ENCODE results near the gene LSM10. TPM values are rescaled to one million over a fixed set of nuclear protein-coding genes. Genes with fewer than 3 reads are reported as not detected.

LSM10 gene
- total and polyA plus RNA-seq, 5 experiments from 2014 or later, result 40.8 to 122 (median 118) TPM

GRCh38 chr1:36401602-36402503 is 4.1 kb upstream of the LSM10 start:
- ATAC-seq (no peak), DNase-seq (peak in 1 of 10 donors; percentile 55)
- H3K36me3 Mint-ChIP-seq, result peaks cover 0 to 2% (median 0%) of the 10 kb centered on the region in 3 donors
- peak overlapping the region in 4 of 10 donors; percentile 17 to 66 (median 51) for H3K27ac Mint-ChIP-seq
- peak overlapping the region in 2 of 10 donors; percentile 18 to 52 for H3K4me3 Mint-ChIP-seq
- no peaks in the 10 kb centered on the region for H3K9me3 Mint-ChIP-seq
- POLR2A ChIA-PET, result interaction anchor here (1.6 to 6.8 kb wide), 2 partner anchors 17 to 35 kb away, joined by 3 to 59 read pairs; partner anchors contain the start of gene STK40
- H3K4me1 Mint-ChIP-seq, result peaks cover 15 to 31% (median 19%) of the 10 kb centered on the region in 4 donors
- no peaks in the 10 kb centered on the region for H3K27me3 Mint-ChIP-seq

GRCh38 chr1:36400825-36401601 is 3.3 kb upstream of the LSM10 start:
- peaks cover 0 to 3% (median 2%) of the 10 kb centered on the region in 3 donors for H3K36me3 Mint-ChIP-seq
- no peaks in the 10 kb centered on the region for H3K9me3 Mint-ChIP-seq
- peaks cover 14 to 39% (median 27%) of the 10 kb centered on the region in 4 donors for H3K4me1 Mint-ChIP-seq
- H3K27ac Mint-ChIP-seq, result peak overlapping the region in 6 of 10 donors; percentile 17 to 72 (median 58)
- POLR2A ChIA-PET, result interaction anchor here (1.1 to 6.8 kb wide), 3 partner anchors 16 to 34 kb away, joined by 3 to 59 read pairs (median 3); partner anchors contain the start of gene STK40
- peak in 4 of 10 donors; percentile 6 to 57 (median 18) for DNase-seq
- peak overlapping the region in 5 of 10 donors; percentile 10 to 52 (median 35) for H3K4me3 Mint-ChIP-seq
- ATAC-seq, result peak in 1 of 2 donors; percentile 15
- H3K27me3 Mint-ChIP-seq, result no peaks in the 10 kb centered on the region

- H3K27ac Mint-ChIP-seq, result no peak overlapping the region
- no peaks in the 10 kb centered on the region for H3K9me3 Mint-ChIP-seq
- H3K4me3 Mint-ChIP-seq, result peak overlapping the region in 1 of 10 donors; percentile 50
- H3K36me3 Mint-ChIP-seq, result peaks cover 0 to 3% (median 2%) of the 10 kb centered on the region in 3 donors
- POLR2A ChIA-PET, result interaction anchor here (1.1 to 6.8 kb wide), 3 partner anchors 15 to 33 kb away, joined by 3 to 59 read pairs (median 3); partner anchors contain the start of gene STK40
- H3K27me3 Mint-ChIP-seq, result no peaks in the 10 kb centered on the region
- ATAC-seq, result no peak
- peak in 1 of 10 donors; percentile 52 for DNase-seq
- peaks cover 14 to 39% (median 29%) of the 10 kb centered on the region in 4 donors for H3K4me1 Mint-ChIP-seq
Measured at GRCh38 chr1:36400514-36400824, 2.8 kb upstream of the LSM10 start.

GRCh38 chr1:36398370-36398977 is 766 bp upstream of the LSM10 start:
- Mint-ChIP-seq H3K27ac (peak overlapping the region; percentile 94 to 100 (median 99)), H3K4me1 (peaks cover 17 to 50% (median 38%) of the 10 kb centered on the region in 4 donors), H3K9me3 (no peaks in the 10 kb centered on the region), H3K4me3 (peak overlapping the region; percentile 57 to 100 (median 98)), H3K27me3 (no peaks in the 10 kb centered on the region), H3K36me3 (peaks cover 0 to 9% (median 2%) of the 10 kb centered on the region in 3 donors)
- DNase-seq (peak in 1 of 10 donors; percentile 14), ATAC-seq (no peak)
- POLR2A ChIA-PET, result interaction anchor here (0.9 to 6.8 kb wide), 7 partner anchors 13 to 92 kb away, joined by 3 to 59 read pairs (median 4); partner anchors contain the start of genes MRPS15, SH3D21 and STK40

GRCh38 chr1:36397083-36397377 is 678 bp downstream of the LSM10 start:
- peak overlapping the region; percentile 89 to 100 (median 98) for H3K4me3 Mint-ChIP-seq
- POLR2A ChIA-PET, result interaction anchor here (0.8 to 6.8 kb wide), 10 partner anchors 8 to 90 kb away, joined by 3 to 59 read pairs (median 4); partner anchors contain the start of genes SH3D21 and STK40
- H3K27ac Mint-ChIP-seq, result peak overlapping the region; percentile 79 to 100 (median 99)
- H3K4me1 Mint-ChIP-seq, result peaks cover 17 to 59% (median 42%) of the 10 kb centered on the region in 4 donors
- peaks cover 0 to 23% (median 6%) of the 10 kb centered on the region in 3 donors for H3K36me3 Mint-ChIP-seq
- H3K9me3 Mint-ChIP-seq, result no peaks in the 10 kb centered on the region
- H3K27me3 Mint-ChIP-seq, result no peaks in the 10 kb centered on the region
- peak in 4 of 10 donors; percentile 8 to 51 (median 29) for DNase-seq
- ATAC-seq, result peak; percentile 62 to 68

- Mint-ChIP-seq H3K36me3 (peaks cover 0 to 30% (median 7%) of the 10 kb centered on the region in 3 donors), H3K4me3 (peak overlapping the region; percentile 89 to 100 (median 98)), H3K9me3 (no peaks in the 10 kb centered on the region), H3K27me3 (no peaks in the 10 kb centered on the region), H3K4me1 (peaks cover 17 to 60% (median 43%) of the 10 kb centered on the region in 4 donors), H3K27ac (peak overlapping the region in 8 of 10 donors; percentile 13 to 100 (median 98))
- DNase-seq (peak in 1 of 10 donors; percentile 28), ATAC-seq (no peak)
- POLR2A ChIA-PET, result interaction anchor here (0.9 to 6.8 kb wide), 6 partner anchors 11 to 90 kb away, joined by 3 to 59 read pairs (median 6); partner anchors contain the start of genes SH3D21 and STK40
Measured at GRCh38 chr1:36396359-36396758, 1.3 kb downstream of the LSM10 start.

GRCh38 chr1:36393686-36394085 is 4.0 kb downstream of the LSM10 start:
- H3K36me3 Mint-ChIP-seq, result peaks cover 0 to 54% (median 11%) of the 10 kb centered on the region in 3 donors
- H3K27me3 Mint-ChIP-seq, result no peaks in the 10 kb centered on the region
- H3K9me3 Mint-ChIP-seq, result no peaks in the 10 kb centered on the region
- no peak for ATAC-seq
- H3K4me1 Mint-ChIP-seq, result peaks cover 17 to 75% (median 41%) of the 10 kb centered on the region in 4 donors
- no peak overlapping the region for H3K4me3 Mint-ChIP-seq
- peak in 1 of 10 donors; percentile 49 for DNase-seq
- POLR2A ChIA-PET, result interaction anchor here (1.7 kb wide), 1 partner anchor 27 kb away, joined by 8 read pairs; no protein-coding TSS in a partner anchor
- H3K27ac Mint-ChIP-seq, result peak overlapping the region in 1 of 10 donors; percentile 56

GRCh38 chr1:36392836-36393235 is 4.9 kb downstream of the LSM10 start:
- Mint-ChIP-seq H3K4me3 (no peak overlapping the region), H3K27me3 (no peaks in the 10 kb centered on the region), H3K36me3 (peaks cover 0 to 54% (median 11%) of the 10 kb centered on the region in 3 donors), H3K27ac (peak overlapping the region in 1 of 10 donors; percentile 72), H3K9me3 (no peaks in the 10 kb centered on the region), H3K4me1 (peaks cover 13 to 72% (median 36%) of the 10 kb centered on the region in 4 donors)
- POLR2A ChIA-PET, result interaction anchor here (0.6 kb wide), 1 partner anchor 12 kb away, joined by 3 read pairs; no protein-coding TSS in a partner anchor
- DNase-seq (peak in 1 of 10 donors; percentile 11), ATAC-seq (no peak)

- H3K27me3 Mint-ChIP-seq, result no peaks in the 10 kb centered on the region
- ATAC-seq, result no peak
- peak overlapping the region in 2 of 10 donors; percentile 2 to 36 for H3K4me3 Mint-ChIP-seq
- peak in 1 of 10 donors; percentile 46 for DNase-seq
- peaks cover 0 to 53% (median 10%) of the 10 kb centered on the region in 3 donors for H3K36me3 Mint-ChIP-seq
- H3K27ac Mint-ChIP-seq, result peak overlapping the region in 4 of 10 donors; percentile 58 to 74 (median 66)
- H3K4me1 Mint-ChIP-seq, result peaks cover 12 to 74% (median 28%) of the 10 kb centered on the region in 4 donors
- no peaks in the 10 kb centered on the region for H3K9me3 Mint-ChIP-seq
- POLR2A ChIA-PET, result interaction anchor here (1.5 kb wide), 1 partner anchor 13 kb away, joined by 4 read pairs; no protein-coding TSS in a partner anchor
Measured at GRCh38 chr1:36391271-36391670, 6.4 kb downstream of the LSM10 start.

GRCh38 chr1:36390411-36390810 is 7.3 kb downstream of the LSM10 start:
- DNase-seq (peak in 1 of 10 donors; percentile 46), ATAC-seq (no peak)
- POLR2A ChIA-PET, result interaction anchor here (1.0 to 1.5 kb wide), 2 partner anchors 13 to 22 kb away, joined by 3 to 4 read pairs; no protein-coding TSS in a partner anchor
- H3K9me3 Mint-ChIP-seq, result no peaks in the 10 kb centered on the region
- H3K4me3 Mint-ChIP-seq, result peak overlapping the region in 1 of 10 donors; percentile 16
- peaks cover 0 to 51% (median 10%) of the 10 kb centered on the region in 3 donors for H3K36me3 Mint-ChIP-seq
- H3K27me3 Mint-ChIP-seq, result no peaks in the 10 kb centered on the region
- peaks cover 13 to 73% (median 28%) of the 10 kb centered on the region in 4 donors for H3K4me1 Mint-ChIP-seq
- peak overlapping the region in 4 of 10 donors; percentile 20 to 70 (median 68) for H3K27ac Mint-ChIP-seq

- DNase-seq (peak in 1 of 10 donors; percentile 13), ATAC-seq (no peak)
- H3K27ac Mint-ChIP-seq, result peak overlapping the region in 6 of 10 donors; percentile 20 to 72 (median 59)
- no peaks in the 10 kb centered on the region for H3K27me3 Mint-ChIP-seq
- H3K4me1 Mint-ChIP-seq, result peaks cover 13 to 72% (median 27%) of the 10 kb centered on the region in 4 donors
- H3K4me3 Mint-ChIP-seq, result peak overlapping the region in 1 of 10 donors; percentile 15
- no peaks in the 10 kb centered on the region for H3K9me3 Mint-ChIP-seq
- peaks cover 0 to 51% (median 10%) of the 10 kb centered on the region in 3 donors for H3K36me3 Mint-ChIP-seq
- POLR2A ChIA-PET, result interaction anchor here (1.0 to 1.5 kb wide), 2 partner anchors 12 to 22 kb away, joined by 3 to 4 read pairs; no protein-coding TSS in a partner anchor
Measured at GRCh38 chr1:36389999-36390398, 7.7 kb downstream of the LSM10 start.
